Stimulated activated CD4-positive, alpha-beta T cell treated with anti-CD3 and anti-CD28 coated beads, Interleukin-4, amount 100 ng/mL, for 4 hours (primary cell): Measurements from ENCODE around the gene PPM1M.

Source experiments
- DNase-seq, 2 experiments: peaks; one replicate each; pipeline ENCODE4 v3.0.0-alpha.2; 2020

PPM1M gene

GRCh38 chr3:52230889-52231499, 14.6 kb upstream of the PPM1M start:
- no peak for DNase-seq

GRCh38 chr3:52231502-52232278, 13.9 kb upstream of the PPM1M start:
- DNase-seq: peak; percentile 80 to 92

GRCh38 chr3:52232279-52233107, 13.1 kb upstream of the PPM1M start:
- peak in 1 of 2 experiments; percentile 35 for DNase-seq

GRCh38 chr3:52233108-52233591, 12.4 kb upstream of the PPM1M start:
- DNase-seq: no peak

GRCh38 chr3:52233968-52234367, 11.6 kb upstream of the PPM1M start:
- DNase-seq: no peak

GRCh38 chr3:52234516-52235447, 10.8 kb upstream of the PPM1M start:
- no peak for DNase-seq

- DNase-seq: no peak
Observed at GRCh38 chr3:52236424-52236886, 9.1 kb upstream of the PPM1M start.

GRCh38 chr3:52237006-52237656, 8.4 kb upstream of the PPM1M start:
- no peak for DNase-seq

- DNase-seq: no peak
Observed at GRCh38 chr3:52237657-52238172, 7.8 kb upstream of the PPM1M start.

GRCh38 chr3:52238193-52238760, 7.3 kb upstream of the PPM1M start:
- DNase-seq: no peak

- peak; percentile 87 to 94 for DNase-seq
Observed at GRCh38 chr3:52238761-52239701, 6.5 kb upstream of the PPM1M start, which contains the start of gene TWF2. Gene TWF2 (minus strand): TSS chr3:52239158. CDS start chr3:52239016, 142 bp downstream.

- peak in 1 of 2 experiments; percentile 78 for DNase-seq
Observed at GRCh38 chr3:52240059-52240885, 5.3 kb upstream of the PPM1M start.

GRCh38 chr3:52240886-52241370, 4.6 kb upstream of the PPM1M start:
- no peak for DNase-seq

GRCh38 chr3:52242039-52242438, 3.5 kb upstream of the PPM1M start:
- no peak for DNase-seq

GRCh38 chr3:52243791-52244628, 1.5 kb upstream of the PPM1M start:
- peak in 1 of 2 experiments; percentile 46 for DNase-seq

GRCh38 chr3:52246264-52246620, 683 bp downstream of the PPM1M start:
- no peak for DNase-seq

- DNase-seq: no peak
Observed at GRCh38 chr3:52246728-52247408, 1.3 kb downstream of the PPM1M start.
